Endothelial cell of umbilical vein (primary cell): ENCODE measurements around the gene PPP1R13B. TPM values are rescaled to one million over a fixed set of nuclear protein-coding genes. Genes with fewer than 3 reads are reported as not detected.

Experiments
- BruUV-seq: library from RNA; stranded (reverse); fragments of 400-500 nt; replicated peaks from 2 replicates; lab custom pipeline; 2021; lab: Mats Ljungman, UMichigan
- CTCF ChIA-PET: fragments of 300-600, 350-600 bp; sonication (Branson Sonifier 250); formaldehyde crosslinking; loops from one replicate; lab custom pipeline; 2021; ENCODE audit warnings: antibody characterized with exemption, inconsistent platforms; lab: Charles Lee
- POLR2A ChIA-PET: fragments of 300-600, 350-600 bp; sonication (Branson Sonifier 250); formaldehyde crosslinking; loops from one replicate; lab custom pipeline; 2021; ENCODE audit warnings: antibody characterized with exemption, inconsistent platforms; lab: Charles Lee
- DNase-seq: peaks from one replicate; pipeline ENCODE4 v3.0.0-alpha.2; 2011; ENCODE audit warnings: low read depth, low spot score
- FAIRE-seq: peaks from 2 replicates; lab custom pipeline; 2011; peaks lifted over from hg19 to GRCh38; lab: Jason Lieb, UNC
- H2AFZ ChIP-seq: 2 replicates; pipeline ENCODE4 v1.6.0; 2012; ENCODE audit warnings: low read depth, low read length, control low read depth, inconsistent platforms
- H3K27ac ChIP-seq: 2 replicates; pipeline ENCODE4 v1.5.1; 2011; ENCODE audit warnings: low read depth, mild to moderate bottlenecking, control low read depth, low read length, moderate library complexity; ENCODE audit not compliant: insufficient read depth
- H3K27me3 ChIP-seq, 2 experiments: 2 replicates each; pipeline versions ENCODE4 v1.6.0 to v1.6.1; 2011; ENCODE audit warnings: low read length in 2 of 2, mixed read lengths in 1 of 2; ENCODE audit not compliant: control insufficient read depth in 2 of 2, insufficient read depth in 2 of 2
- H3K36me3 ChIP-seq, 2 experiments: 2 replicates in 1 of 2; 3 replicates in 1 of 2; pipeline ENCODE4 v1.5.1; 2011; ENCODE audit warnings: low read length in 2 of 2, mild to moderate bottlenecking in 1 of 2, moderate library complexity in 1 of 2; ENCODE audit not compliant: control insufficient read depth in 2 of 2, insufficient read depth in 2 of 2; ENCODE audit errors: extremely low read depth in 1 of 2
- H3K4me1 ChIP-seq: 3 replicates; pipeline ENCODE4 v1.5.1; 2011; ENCODE audit warnings: mild to moderate bottlenecking, low read length; ENCODE audit not compliant: control insufficient read depth, insufficient read depth; ENCODE audit errors: extremely low read depth
- H3K4me2 ChIP-seq: 2 replicates; pipeline ENCODE4 v1.6.1; 2011; ENCODE audit warnings: low read length, control low read depth, mixed read lengths; ENCODE audit not compliant: insufficient read depth
- H3K4me3 ChIP-seq, 3 experiments: fragments of 200-600 bp in 1 of 3; sonication (generic), shearing (Covaris generic) in 1 of 3; replicated peaks in 1 of 3; 2 replicates each; pipeline ENCODE4 v1.5.1; 2011 to 2016; ENCODE audit warnings: control low read depth in 3 of 3, low read length in 3 of 3, mild to moderate bottlenecking in 2 of 3, inconsistent platforms in 1 of 3, low read depth in 1 of 3, moderate library complexity in 1 of 3; ENCODE audit not compliant: insufficient read depth in 1 of 3
- H3K79me2 ChIP-seq: 2 replicates; pipeline ENCODE4 v1.6.0; 2012; ENCODE audit warnings: low read length, inconsistent platforms; ENCODE audit not compliant: control insufficient read depth, insufficient read depth
- H3K9ac ChIP-seq: replicated peaks from 2 replicates; pipeline ENCODE3; 2011; ENCODE audit warnings: low read length, control low read depth; ENCODE audit not compliant: insufficient read depth; ENCODE audit errors: extremely low read depth
- H3K9me1 ChIP-seq: replicated peaks from 3 replicates; pipeline ENCODE4 v1.6.0; 2011; ENCODE audit warnings: mild to moderate bottlenecking, low read length; ENCODE audit not compliant: control insufficient read depth, insufficient read depth; ENCODE audit errors: extremely low read depth
- H3K9me3 ChIP-seq: replicated peaks from 2 replicates; pipeline ENCODE4 v1.5.1; 2012; ENCODE audit warnings: low read length, inconsistent platforms; ENCODE audit not compliant: control insufficient read depth, insufficient read depth
- H4K20me1 ChIP-seq: replicated peaks from 2 replicates; pipeline ENCODE3; 2011; ENCODE audit warnings: mild to moderate bottlenecking, low read length; ENCODE audit not compliant: control insufficient read depth, insufficient read depth; ENCODE audit errors: extremely low read depth
- EZH2 ChIP-seq: IDR thresholded peaks from 2 replicates; pipeline ENCODE4 v1.6.1; 2012; ENCODE audit warnings: borderline replicate concordance, low read depth, mild to moderate bottlenecking, moderate library complexity, low read length, inconsistent platforms; ENCODE audit not compliant: severe bottlenecking
- FOS ChIP-seq: IDR thresholded peaks from 2 replicates; pipeline ENCODE4 v1.6.1; 2011; ENCODE audit warnings: mild to moderate bottlenecking, low read length, moderate library complexity, borderline replicate concordance; ENCODE audit not compliant: insufficient read depth
- GATA2 ChIP-seq: IDR thresholded peaks from 2 replicates; pipeline ENCODE4 v1.7.0; 2011; ENCODE audit warnings: low read depth, mild to moderate bottlenecking, moderate library complexity, mixed read lengths, low read length; ENCODE audit not compliant: insufficient read length, insufficient read depth
- JUN ChIP-seq: IDR thresholded peaks from 2 replicates; pipeline ENCODE4 v1.6.1; 2011; ENCODE audit warnings: borderline replicate concordance, low read depth; ENCODE audit not compliant: insufficient read length, insufficient read depth
- MAX ChIP-seq: IDR thresholded peaks from 2 replicates; pipeline ENCODE4 v1.6.1; 2011; ENCODE audit not compliant: insufficient read depth, insufficient read length
- MYC ChIP-seq: IDR thresholded peaks from one replicate; pipeline ENCODE4 v1.6.1; 2011; ENCODE audit warnings: mild to moderate bottlenecking, low read depth, low read length
- POLR2A ChIP-seq: IDR thresholded peaks from 2 replicates; pipeline ENCODE4 v1.6.1; 2012; ENCODE audit warnings: low read depth, mild to moderate bottlenecking, control low read depth, low read length
- POLR2AphosphoS5 ChIP-seq: IDR thresholded peaks from 2 replicates; pipeline ENCODE4 v1.6.1; 2012; ENCODE audit warnings: low read depth, mild to moderate bottlenecking, control low read depth, low read length, moderate library complexity; ENCODE audit not compliant: insufficient read depth
- dilution Hi-C: fragments of 300-500 bp; cut with MboI; formaldehyde crosslinking; loops from one replicate; pipeline ENCODE4 v1.15.0; 2019; ENCODE audit warnings: low sequenced_read_pairs; ENCODE audit not compliant: extremely low pct_ligation_motif_present
- intact Hi-C: fragments of 100-400 bp; cut with micrococcal nuclease; formaldehyde crosslinking; loops from one replicate; pipeline ENCODE4 v1.10.0; 2022
- polyA plus RNA-seq, 4 experiments: library from polyadenylated mRNA; depleted of rRNA in 3 of 4; stranded (reverse) in 3 of 4; unstranded in 1 of 4; fragments of >200 nt; gene quantifications; 2 replicates each; pipeline versions ENCODE4 v1.2.1 to v1.2.3, GENCODE V29; 2011 to 2012; ENCODE audit warnings: missing spikeins in 1 of 4
- total RNA-seq: library from RNA; stranded (reverse); gene quantifications from 2 replicates; pipeline ENCODE4 v1.2.3, GENCODE V29; 2021
- TF ChIP-seq, protein P1 (sequence below), 2 donors: IDR thresholded peaks; 1 replicate in 1 of 2; 2 replicates in 1 of 2; pipeline ENCODE4 v1.5.1; 2011; ENCODE audit warnings: low read length in 2 of 2, mild to moderate bottlenecking in 2 of 2, moderate library complexity in 2 of 2, control low read depth in 1 of 2, inconsistent platforms in 1 of 2, low read depth in 1 of 2; ENCODE audit not compliant: insufficient read depth in 1 of 2; ENCODE audit errors: extremely low read depth in 1 of 2

PPP1R13B gene
- total and polyA plus RNA-seq, 2 donors (not counting 3 experiments of a cell fraction or from before 2014, with no cell fraction given) = 10.0 to 30.0 TPM

DNA sequence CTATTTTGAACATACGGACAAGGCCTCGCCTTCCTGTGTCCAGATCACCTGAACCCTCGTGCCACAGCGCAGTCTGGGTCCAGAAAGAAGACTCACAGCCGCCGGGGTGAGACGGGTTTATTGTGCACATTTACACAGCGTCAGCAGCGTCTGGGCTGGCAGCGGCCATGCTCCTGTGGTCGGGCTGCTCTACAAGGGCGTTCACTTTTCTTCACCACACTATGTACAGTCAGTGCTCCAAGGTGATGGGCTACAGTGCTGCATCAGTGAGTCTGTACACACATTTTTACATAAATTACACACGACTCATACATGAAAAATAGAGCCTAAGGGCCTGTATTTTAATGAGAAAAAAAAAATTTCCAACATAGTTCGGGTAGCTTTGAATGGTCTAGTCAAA, 113.7 kb downstream of the PPP1R13B start:
- ChIA-PET POLR2A (no interaction called here), CTCF (interaction anchor here (1.3 kb wide), 1 partner anchor 19 kb away, joined by 3 read pairs; no protein-coding TSS in a partner anchor)
- Histone ChIP-seq H3K4me1 (no peaks in the 10 kb centered on the region), H3K9me1 (no peaks in the 10 kb centered on the region), H4K20me1 (no peaks in the 10 kb centered on the region), H2AFZ (no peak overlapping the region), H3K9ac (no peak overlapping the region), H3K9me3 (no peaks in the 10 kb centered on the region), H3K27ac (no peak overlapping the region), H3K36me3 (peaks cover 0 to 40% of the 10 kb centered on the region in 2 experiments), H3K79me2 (no peaks in the 10 kb centered on the region), H3K27me3 (no peaks in the 10 kb centered on the region), H3K4me2 (no peak overlapping the region), H3K4me3 (no peak overlapping the region)
- TF ChIP-seq GATA2 (no peak), POLR2A (no peak), JUN (no peak)
- intact Hi-C loops (no loop called here), dilution Hi-C loops (no loop called here)
- BruUV-seq = no TSS peak
- no peak for DNase-seq
- no peak for FAIRE-seq

DNA sequence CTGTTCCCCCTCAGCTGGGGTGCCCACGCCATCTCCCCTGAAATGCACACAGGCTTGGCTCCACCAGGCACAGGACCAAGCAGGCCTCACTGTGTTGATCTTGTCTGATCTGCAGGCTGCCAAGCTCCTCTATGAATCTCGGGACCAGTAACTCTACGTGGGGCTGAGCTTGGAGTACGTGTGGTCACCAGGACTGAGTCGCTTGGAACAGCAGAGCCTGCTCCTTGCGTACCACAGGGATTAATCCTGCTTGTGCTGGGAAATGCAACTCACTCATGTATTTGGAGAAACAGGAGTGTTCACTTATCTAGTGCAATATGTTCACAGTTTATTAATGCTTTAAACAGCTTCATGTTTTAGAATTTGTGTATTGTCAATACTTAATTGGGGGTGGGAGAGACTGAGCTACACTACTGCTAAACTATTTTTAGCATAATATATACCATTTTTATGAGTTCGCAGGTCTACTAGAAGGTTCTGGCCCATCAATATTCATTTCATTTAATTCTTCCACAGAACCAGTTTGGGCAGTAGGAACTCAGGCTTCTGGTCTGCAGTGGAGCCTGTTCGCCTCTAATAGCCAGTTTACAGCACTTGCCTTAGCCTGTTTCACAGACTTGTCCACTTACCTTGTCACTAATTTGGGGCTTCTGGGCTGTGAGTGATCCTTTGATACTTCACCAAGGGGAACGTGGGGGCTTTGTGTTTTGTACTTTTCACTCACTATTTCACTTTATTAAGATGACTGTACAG, 114.3 kb downstream of the PPP1R13B start:
- no peak for TF ChIP-seq POLR2A
- TF ChIP-seq GATA2 = no peak
- TF ChIP-seq EZH2 = no peak
- TF ChIP-seq, protein P1, sequence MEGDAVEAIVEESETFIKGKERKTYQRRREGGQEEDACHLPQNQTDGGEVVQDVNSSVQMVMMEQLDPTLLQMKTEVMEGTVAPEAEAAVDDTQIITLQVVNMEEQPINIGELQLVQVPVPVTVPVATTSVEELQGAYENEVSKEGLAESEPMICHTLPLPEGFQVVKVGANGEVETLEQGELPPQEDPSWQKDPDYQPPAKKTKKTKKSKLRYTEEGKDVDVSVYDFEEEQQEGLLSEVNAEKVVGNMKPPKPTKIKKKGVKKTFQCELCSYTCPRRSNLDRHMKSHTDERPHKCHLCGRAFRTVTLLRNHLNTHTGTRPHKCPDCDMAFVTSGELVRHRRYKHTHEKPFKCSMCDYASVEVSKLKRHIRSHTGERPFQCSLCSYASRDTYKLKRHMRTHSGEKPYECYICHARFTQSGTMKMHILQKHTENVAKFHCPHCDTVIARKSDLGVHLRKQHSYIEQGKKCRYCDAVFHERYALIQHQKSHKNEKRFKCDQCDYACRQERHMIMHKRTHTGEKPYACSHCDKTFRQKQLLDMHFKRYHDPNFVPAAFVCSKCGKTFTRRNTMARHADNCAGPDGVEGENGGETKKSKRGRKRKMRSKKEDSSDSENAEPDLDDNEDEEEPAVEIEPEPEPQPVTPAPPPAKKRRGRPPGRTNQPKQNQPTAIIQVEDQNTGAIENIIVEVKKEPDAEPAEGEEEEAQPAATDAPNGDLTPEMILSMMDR (IDR thresholded peaks at IDR 0.05; ENCODE audit: extremely low read depth in 1 of 2, insufficient read depth in 1 of 2, low read depth in 1 of 2, low read length in 2 of 2) = no peak
- TF ChIP-seq POLR2AphosphoS5 = no peak
- TF ChIP-seq MAX = no peak
- TF ChIP-seq JUN = no peak
- TF ChIP-seq FOS = no peak
- TF ChIP-seq MYC = no peak
- no peak overlapping the region for H3K9ac ChIP-seq
- dilution Hi-C loops = no loop called here
- no peak overlapping the region for H3K27ac ChIP-seq
- H3K9me1 ChIP-seq = no peaks in the 10 kb centered on the region
- no peak for DNase-seq
- no peak for FAIRE-seq
- peaks cover 0 to 38% of the 10 kb centered on the region in 2 experiments for H3K36me3 ChIP-seq
- intact Hi-C loops = no loop called here
- H3K4me1 ChIP-seq = no peaks in the 10 kb centered on the region
- POLR2A ChIA-PET = no interaction called here
- no peak overlapping the region for H3K4me3 ChIP-seq
- no peaks in the 10 kb centered on the region for H3K79me2 ChIP-seq
- CTCF ChIA-PET = interaction anchor here (1.3 kb wide), 1 partner anchor 20 kb away, joined by 3 read pairs; no protein-coding TSS in a partner anchor
- TSS peak; percentile 53 for BruUV-seq
- H3K4me2 ChIP-seq = no peak overlapping the region
- H2AFZ ChIP-seq = no peak overlapping the region
- no peaks in the 10 kb centered on the region for H4K20me1 ChIP-seq
- H3K27me3 ChIP-seq = no peaks in the 10 kb centered on the region
- no peaks in the 10 kb centered on the region for H3K9me3 ChIP-seq
